HG02943 (cell line): Measurements from ENCODE around the gene SRXN1.

Experiments
- ATAC-seq: cut with Tn5 transposase; IDR thresholded peaks from one replicate; pipeline ENCODE4 v1.9.1; 2021; ENCODE audit warnings: mild to moderate bottlenecking, low read depth, moderate library complexity; ENCODE audit not compliant: unreplicated experiment

SRXN1 gene

GRCh38 chr20:675453-676314, 22.7 kb upstream of the SRXN1 start, which contains the start of gene SCRT2:
TSS of gene SCRT2 (minus strand) at chr20:675802. CDS start at chr20:675601, 201 bp downstream.
- no peak for ATAC-seq

- no peak for ATAC-seq
Observed at GRCh38 chr20:675033-675452, 22.0 kb upstream of the SRXN1 start.

- no peak for ATAC-seq
Observed at GRCh38 chr20:673603-674001, 20.6 kb upstream of the SRXN1 start.

GRCh38 chr20:672963-673602, 20.1 kb upstream of the SRXN1 start:
- no peak for ATAC-seq

DNA sequence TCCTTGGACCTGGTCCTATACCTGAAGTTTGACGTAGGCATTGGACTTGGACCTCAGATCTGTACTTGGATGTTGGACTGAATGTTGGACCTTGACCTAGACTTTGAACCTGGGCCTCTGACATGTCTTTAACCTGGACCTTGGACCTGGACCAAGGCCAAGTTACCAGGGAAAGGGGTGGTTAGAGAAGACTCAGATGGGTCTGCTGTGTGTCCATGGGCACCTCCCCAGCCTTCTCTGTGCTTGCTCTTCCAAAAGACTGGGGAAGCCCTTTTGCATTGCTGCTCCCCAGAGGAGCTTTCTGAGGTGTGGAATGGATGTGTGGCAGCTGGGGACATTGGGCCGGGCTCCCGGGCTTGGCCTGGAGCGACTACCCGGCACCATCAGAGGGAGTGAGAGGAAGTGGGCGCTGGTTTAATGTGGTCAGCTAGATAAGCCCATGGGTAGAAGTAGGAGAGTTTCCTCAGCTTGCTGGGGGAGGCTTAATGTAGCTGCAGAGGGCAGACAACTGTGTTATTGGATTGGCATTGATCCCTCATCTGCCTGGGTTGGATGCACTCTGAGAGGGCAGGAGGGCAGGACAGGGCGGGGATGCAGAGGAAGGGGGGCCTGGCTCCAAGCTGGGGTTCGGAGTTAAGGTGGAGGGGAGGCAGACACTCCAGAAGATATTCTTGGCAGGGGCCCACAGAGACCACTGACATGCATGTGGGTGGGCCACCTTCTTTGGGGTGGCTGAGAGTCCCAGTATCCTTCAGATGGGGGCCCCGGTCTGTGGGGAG, 18.4 kb upstream of the SRXN1 start:
- ATAC-seq: no peak

DNA sequence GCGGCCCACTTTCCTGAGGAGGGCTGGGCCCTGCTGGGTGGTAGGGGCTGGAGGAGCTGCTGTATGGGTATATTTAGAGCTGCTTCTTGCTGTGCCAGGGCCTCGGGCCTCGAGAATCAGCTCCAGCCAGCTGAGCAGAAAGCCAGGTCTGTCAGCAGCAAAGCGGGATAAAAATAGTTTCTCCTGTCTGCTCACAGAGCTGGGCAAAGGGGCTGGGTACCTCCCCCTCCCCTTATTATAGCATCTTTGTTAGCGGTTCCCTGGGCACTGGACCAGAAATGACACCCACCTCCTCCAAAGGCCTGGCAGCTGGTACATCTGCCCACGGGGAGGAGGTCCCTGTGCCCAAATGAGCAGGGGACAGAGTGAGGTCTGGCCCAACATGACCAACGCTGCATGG, 16.6 kb upstream of the SRXN1 start:
- ATAC-seq: no peak

DNA sequence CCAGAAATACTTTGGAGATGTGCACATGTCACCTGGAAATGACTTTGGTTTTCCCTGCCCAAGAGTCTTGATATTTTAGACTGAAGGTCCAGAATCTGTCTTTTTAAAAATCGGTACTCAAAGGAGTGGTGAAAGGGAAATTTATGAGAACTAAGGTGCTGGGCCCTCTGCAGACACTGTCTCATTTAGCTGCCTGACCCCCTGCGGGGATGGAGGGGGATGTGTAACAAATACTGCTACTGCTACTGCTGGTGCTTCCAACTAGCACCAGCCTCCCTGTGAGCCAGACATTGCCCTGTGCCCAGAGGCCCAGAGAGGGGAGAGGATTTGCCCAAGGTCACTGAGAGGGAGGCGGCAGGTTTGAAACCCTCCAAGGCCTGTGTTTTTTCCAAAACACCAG, 15.6 kb upstream of the SRXN1 start:
- no peak for ATAC-seq

DNA sequence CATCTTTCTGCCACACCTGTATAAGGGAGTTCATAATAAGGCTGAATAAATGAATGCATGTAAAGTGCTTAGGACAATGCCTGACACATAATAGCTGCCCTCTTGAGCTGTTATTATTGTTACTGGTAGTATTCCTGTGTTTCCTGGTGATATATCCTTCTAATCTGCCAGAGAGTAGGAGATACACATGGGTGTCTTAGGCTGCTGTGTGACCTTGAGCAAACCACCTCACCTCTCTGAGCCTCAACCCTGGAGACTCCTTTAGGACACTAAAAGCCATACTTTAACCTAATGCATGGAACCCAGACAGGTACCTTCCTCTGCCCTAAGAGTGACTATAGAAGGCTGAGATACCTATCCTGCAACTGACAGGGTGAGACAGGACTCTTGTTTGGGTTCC, 15.1 kb upstream of the SRXN1 start:
- ATAC-seq: no peak

DNA sequence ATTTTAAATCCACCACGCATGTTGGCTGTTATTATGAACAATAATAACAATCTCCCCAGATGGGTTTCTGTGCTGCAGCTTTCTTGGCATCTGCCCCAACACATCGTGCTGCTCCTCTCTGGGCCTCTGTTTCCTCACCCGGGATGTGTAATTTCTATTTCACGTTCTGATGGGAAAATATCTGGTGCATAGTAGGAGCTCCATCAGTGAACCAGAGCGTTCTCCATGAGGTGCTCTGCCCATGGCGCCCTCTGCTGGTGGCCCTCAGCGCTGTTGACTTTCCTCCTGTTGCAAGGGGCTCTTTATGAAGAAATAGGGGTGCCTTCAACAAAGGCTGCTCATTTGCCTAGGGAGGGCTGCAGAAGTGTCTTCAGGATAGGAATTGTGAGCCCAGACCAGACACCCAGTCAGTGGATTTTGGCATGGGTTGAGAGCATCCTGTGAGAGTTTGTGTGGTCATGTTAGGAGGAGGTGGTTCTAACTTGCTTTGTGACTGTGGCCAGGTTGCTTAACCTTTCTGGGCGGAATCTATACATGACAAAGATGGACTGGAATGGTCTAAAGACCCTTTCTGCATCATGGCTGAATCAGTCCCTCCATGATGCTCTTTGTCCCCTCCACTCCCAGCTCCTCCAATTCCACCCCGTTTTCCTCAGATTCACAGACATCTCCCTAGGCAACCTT, 14.5 kb upstream of the SRXN1 start:
- ATAC-seq: no peak

GRCh38 chr20:666877-667276, 13.9 kb upstream of the SRXN1 start:
- no peak for ATAC-seq

DNA sequence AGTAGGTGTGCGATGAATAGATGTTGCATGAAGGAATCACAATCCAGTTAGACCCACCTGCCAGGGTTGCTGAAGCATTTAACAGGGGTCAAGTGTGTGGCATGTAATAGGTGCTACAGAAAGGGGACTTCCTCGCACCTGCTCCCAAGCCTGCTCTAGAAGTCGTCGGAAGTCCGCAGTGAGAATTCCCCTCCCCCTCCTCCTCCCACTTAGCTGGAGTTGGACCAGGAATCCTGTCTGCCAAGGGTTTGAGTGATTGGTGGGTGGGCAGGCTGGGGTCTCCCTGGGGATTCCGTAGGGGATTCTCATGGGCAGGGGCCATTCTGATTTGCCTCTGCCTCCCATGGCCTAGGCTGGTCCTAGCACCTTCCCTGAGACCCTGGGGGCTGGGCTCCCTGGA, 12.3 kb upstream of the SRXN1 start:
- no peak for ATAC-seq

DNA sequence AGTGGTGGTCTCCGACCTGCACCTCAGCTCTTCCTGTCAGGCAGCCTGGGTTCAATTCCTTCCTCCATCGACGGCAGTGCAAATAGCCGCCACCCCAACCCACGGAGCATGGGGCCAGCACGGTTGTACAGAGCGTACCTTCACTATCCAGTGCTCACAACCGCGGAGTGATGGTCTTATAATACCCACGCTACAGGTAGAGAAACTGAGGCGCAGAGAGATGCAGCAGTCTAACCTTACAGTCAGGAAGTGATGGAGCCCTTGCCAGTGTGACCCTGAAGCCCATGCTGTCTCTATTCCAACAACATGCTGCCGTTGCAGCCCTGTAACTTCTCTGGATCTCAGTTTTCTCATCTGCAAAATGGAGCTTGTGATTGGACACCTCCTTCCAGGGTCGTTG, 11.6 kb upstream of the SRXN1 start:
- ATAC-seq: no peak

GRCh38 chr20:664151-664550, 11.2 kb upstream of the SRXN1 start:
- ATAC-seq: no peak

DNA sequence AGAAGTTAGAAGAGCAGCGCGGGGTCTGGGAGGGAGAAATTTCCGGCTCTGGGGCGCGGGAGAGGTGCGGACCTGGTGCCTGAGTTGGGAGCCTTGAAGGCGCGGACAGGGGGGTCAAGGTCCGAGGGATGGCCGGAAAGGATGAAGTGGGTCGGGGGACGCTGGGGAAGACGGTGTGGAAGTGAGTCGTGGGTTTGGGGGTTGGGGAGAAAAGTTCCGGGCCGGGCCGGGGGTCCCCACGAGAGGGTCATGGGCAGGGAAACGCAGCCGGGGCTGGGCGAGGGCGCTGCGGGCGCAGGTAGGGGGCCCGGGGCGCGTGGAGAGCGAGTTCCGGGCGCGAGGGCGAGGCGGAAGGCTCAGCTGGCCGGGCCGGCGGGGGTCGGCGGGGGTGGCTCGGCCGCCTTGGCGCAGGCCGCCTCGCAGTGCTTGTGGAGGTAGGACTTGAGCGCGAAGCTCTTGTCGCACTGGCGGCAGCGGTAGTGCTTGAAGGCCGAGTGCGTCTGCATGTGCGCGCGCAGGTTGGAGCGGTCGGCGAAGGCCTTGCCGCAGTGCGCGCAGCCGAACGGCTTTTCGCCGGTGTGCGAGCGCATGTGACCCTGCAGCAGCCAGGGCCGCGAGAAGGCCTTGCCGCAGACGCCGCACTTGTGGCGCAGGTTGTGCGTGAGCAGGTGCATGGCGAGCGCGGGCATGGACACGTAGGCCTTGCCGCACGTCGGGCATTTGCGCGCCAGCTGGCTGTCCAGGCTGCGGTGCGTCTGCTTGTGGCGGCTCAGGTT, 10.5 kb upstream of the SRXN1 start:
- no peak for ATAC-seq

DNA sequence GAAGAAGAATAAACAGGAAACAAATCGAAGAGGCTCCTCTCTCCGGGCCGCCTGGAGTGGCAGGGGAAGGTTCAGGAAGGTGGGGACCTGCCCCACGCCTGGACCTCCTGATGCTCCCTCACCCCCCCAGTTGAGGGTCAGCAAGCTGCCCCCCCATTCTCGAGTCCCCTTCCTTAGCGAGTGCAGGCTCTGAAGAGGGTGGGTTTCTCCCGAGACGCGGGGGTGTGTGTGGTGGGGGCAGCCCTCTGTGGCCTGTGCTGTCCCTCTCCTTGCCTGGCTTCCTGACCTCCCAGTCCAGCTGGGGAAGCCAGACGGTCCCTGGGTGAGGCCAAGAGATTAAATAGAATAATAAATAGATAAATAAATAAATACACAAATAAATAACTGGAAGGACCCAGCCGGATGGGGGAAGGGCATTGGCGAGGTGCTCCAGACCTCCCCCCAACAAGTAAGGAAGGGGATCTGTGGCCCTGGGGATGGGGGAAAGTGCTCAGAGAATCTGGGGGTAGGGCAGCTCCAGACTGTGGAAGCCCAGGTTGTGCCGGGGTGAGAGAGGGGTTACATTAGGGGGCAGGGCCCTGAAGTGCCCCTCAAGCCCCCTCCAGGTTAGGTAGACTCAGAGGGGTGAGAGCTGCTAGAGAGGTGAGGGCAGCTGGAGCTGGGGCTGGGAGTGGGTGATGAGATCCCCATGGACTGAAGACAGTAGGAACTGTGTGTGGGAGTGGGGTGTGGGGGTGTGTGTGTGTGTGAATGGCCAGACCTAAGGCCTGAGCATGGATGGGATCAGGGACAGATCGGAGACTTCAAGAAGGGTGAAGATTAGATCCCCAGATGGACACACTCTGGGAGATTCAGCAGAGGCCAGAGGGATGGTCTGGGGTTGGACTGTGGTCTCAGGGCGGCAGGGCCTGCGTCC, 9.5 kb upstream of the SRXN1 start:
- no peak for ATAC-seq

GRCh38 chr20:661474-662270, 8.7 kb upstream of the SRXN1 start:
- no peak for ATAC-seq

GRCh38 chr20:658731-659291, 5.8 kb upstream of the SRXN1 start:
- ATAC-seq: no peak

- ATAC-seq: no peak
Observed at GRCh38 chr20:658202-658601, 5.2 kb upstream of the SRXN1 start.
